Stimulated activated CD4-positive, alpha-beta T cell treated with anti-CD3 and anti-CD28 coated beads, Interleukin-1b, Interleukin-23, amount 100 ng/mL, for 4 hours (primary cell): Measurements from ENCODE around the gene NPEPL1.

ENCODE experiments used
- DNase-seq, 2 donors: peaks; one replicate each; pipeline ENCODE4 v3.0.0-alpha.2; 2020; ENCODE audit warnings: low read depth in 2 of 2

The NPEPL1 gene

DNA sequence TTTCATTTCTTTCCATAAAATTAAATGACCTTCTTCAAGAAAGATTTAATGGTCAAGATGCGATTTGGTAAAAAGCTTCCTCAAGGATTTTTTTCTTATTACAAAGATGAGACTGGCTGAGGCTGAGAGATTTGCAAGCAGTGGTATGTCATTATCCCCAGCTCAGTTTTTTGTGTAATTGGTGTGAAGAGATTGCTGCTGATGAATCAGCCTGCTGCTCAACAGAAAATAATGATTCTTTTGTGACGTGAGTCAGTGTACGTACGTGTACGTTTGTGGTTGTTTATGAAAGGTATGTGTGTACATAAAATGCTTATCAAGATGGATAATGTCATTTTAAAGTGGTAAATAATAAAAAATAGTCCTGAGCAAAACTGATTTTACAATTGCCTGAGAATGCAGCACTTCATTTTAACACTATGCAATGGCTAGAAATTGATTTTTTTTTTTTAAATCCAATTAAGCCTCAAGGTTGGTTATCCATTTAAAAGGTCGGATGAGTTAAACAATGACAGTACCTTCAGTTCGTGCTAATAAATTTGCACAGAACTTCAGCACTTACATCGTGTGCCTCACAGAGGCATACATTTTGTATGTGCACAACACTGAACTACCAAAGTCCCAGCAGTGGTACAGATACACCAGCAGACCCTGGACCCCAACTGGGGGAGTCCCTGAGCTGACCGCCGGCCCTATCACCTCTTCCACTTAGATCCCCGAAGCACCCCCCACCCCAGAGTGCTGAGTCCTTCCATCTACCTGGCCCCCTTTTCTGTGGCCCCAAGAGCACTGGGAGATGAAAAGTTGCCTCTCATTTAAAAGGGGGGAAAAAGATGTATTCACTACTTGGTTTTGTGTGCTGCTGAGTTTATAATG, 9.7 kb upstream of the NPEPL1 start:
- no peak for DNase-seq

DNA sequence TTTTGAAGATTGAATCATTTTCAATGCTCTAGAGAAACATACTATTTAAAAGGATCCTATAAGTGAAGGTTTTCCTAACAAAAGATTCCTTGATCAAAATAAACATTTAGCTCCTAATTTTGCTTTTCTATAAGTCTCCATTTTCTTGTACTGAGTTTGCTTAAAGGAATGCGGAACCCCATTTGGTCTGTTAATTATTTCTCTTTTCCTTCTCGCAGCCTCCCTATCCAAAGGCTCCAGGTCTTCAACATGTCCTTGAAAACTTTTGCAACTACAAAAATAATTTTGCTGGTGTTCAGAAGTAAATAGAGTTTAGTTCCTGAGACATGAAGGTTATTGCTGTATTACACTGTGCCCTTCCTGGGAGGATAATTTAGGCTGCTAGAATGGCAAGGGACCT, 8.3 kb upstream of the NPEPL1 start:
- no peak for DNase-seq

DNA sequence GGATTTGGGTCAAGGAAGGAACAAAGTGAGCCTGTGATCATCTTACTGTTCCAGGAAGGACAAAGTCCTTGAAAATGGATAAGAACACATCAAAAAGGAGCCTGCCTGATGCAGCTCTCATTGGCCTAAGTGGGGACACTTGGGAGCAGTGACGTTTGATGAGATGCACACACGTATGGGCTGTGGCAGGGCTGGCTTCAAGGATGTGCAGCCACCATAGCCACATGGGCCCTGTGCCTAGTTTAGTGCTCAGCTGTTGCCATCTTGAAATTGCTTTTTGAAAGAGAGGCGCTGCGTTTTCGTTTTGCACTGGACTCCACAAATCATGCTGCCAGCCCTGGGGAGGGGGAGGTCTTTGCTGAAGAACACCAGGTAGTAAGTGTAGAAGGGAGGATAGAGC, 6.6 kb upstream of the NPEPL1 start:
- DNase-seq: no peak

- DNase-seq: no peak
Measured at GRCh38 chr20:58688414-58688813, 4.2 kb upstream of the NPEPL1 start.

DNA sequence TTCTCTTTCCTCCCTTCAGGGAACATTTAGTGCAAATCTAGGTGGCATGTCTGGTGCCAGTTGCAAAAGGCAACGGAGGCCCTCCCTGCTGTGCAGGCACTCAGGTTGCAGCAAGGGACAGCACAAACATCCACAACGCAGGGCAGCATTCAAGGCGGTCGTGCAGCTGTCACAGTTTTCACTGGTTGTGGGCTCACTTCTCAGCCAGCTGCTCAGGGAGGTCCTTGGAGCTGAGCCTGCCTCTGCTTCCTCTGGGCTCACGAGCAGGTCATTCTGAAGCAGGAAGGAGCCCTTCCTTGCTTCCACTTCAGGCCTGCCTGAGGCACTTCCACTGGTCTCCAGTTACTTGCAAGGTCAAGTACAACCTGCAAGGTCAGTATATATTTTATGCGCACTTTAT, 3.8 kb upstream of the NPEPL1 start:
- no peak for DNase-seq

DNA sequence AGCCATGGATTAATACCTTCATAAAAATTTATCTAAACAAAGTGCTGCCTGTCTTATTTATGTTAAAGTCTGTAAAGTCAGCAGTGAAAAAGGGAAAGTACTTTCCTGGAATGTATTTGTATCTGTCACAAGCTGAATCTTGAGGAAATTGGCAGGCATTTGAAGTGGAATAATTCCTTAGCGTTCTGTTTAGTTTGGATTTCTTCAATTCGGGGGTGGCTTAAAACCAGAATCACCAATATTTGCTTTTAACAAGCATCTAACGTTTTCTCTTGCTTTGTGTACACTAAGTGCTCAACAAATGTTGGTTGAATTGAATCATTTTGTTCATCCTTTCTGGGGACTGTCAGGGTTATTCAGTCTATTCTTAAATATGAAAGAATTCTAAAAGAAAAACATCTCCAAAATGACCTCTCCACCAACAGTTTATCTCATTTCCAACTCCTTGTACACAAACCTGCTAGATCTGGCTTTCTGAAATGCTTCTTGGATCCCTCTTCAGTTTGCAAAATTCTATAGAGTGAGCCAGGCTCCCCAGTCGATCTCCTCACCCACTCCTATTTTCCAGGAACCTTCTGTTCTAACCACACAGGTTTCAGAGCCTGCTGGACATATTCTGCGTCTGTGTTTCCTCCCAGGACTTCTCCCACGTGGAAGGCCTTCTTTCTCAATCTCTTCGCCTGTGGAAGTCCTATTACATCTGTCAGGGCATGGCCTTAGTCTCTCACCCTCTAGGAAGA, 2.0 kb upstream of the NPEPL1 start:
- no peak for DNase-seq

DNA sequence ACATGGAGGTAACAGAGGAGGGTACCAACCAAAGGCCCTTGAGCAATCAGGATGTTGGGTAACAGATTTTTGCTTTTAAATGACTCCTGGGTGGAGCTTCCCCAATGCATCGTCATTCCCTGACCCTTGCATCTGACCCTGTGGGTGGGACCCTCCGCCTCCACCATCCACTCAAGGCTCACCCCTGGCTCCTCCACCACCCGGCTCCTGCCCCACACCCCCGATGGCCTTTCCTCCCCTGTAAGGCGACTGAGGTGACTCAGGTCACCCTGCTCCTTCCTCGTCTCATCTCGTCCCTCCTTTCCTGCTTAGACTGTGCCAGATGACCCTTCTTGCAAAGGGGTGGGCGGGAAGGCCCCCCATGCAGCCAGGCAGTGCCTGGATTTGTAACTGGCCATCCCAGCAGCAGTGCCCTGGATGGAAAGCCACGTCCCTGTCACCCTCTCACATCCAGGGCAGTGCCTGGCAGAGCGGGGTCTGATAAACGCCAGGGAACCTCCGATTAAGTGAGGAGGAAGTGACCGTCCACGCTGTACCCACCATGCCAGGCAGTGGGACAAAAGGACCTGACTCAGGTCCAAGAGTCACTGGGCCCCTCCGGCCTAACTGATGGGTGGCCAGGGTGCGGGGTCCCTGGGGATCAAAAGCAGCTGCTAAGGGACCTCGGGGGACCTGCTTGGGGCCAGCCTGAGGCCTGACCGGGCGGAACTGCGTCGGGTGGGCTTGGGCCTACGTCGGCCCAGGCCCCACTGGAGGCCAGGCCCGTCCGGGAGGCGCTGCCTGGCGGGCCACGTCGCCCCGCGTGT, 624 bp upstream of the NPEPL1 start:
- DNase-seq: no peak

- DNase-seq: no peak
Measured at GRCh38 chr20:58693226-58694006, 816 bp downstream of the NPEPL1 start.

GRCh38 chr20:58694241-58695083, 1.9 kb downstream of the NPEPL1 start:
- DNase-seq: no peak

DNA sequence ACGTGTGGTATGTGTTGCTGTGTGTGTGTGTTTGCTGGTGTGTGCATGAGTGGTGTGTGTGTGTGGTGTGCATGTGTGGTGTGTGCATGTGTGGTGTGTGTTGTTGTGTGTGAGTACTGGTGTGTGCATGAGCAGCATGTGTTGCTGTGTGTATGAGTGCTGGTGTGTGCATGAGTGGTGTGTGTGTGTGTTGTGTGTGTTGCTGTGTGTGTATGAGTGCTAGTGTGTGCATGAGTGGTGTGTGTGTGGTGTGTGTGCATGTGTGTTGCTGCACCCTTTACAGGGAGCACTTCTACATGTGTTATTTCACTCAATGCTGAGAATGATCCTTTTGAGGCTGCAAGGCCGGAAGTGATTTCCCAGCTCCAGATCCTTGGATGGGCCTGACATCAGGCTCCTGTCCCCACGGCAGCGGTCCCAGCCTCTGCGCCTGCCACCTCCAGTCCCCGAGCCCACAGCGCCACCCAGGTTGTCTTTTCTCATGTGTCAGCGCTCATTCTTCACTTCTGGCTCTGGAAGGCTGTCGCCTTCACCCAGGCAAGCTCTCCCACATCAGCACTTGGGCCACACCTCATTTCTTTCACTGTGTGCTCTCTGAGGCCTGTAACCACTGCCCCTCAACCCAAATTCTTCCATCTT, 2.6 kb downstream of the NPEPL1 start:
- no peak for DNase-seq

- DNase-seq: no peak
Measured at GRCh38 chr20:58695895-58696375, 3.3 kb downstream of the NPEPL1 start.

DNA sequence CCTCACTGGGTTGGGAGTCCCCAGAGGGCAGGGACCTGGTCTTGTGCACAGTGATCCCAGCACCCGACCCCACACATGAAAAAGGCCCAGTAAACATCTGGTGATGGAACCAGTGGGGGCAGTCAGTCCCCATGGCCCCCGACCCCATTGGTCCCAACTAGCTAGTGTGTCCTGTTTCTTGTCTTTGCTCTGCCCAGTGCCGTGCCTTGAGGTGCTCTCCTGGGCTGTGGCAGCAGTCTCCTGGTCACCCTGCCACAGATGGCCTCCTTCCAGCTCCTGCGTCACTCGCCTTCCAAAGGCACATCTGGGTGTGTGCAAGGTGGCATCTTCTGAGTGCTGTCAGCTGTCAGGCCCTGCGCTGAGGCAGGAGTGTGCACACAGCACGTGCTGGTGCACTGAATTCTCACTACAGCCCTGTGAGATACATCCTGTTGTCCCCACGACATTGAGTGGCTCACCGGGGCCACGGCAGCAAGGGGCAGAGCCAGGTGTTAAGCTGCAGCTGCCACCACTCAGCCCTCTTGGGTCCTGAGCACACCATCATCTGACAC, 3.9 kb downstream of the NPEPL1 start:
- no peak for DNase-seq

- DNase-seq: no peak
Measured at GRCh38 chr20:58697201-58697866, 4.7 kb downstream of the NPEPL1 start.

DNA sequence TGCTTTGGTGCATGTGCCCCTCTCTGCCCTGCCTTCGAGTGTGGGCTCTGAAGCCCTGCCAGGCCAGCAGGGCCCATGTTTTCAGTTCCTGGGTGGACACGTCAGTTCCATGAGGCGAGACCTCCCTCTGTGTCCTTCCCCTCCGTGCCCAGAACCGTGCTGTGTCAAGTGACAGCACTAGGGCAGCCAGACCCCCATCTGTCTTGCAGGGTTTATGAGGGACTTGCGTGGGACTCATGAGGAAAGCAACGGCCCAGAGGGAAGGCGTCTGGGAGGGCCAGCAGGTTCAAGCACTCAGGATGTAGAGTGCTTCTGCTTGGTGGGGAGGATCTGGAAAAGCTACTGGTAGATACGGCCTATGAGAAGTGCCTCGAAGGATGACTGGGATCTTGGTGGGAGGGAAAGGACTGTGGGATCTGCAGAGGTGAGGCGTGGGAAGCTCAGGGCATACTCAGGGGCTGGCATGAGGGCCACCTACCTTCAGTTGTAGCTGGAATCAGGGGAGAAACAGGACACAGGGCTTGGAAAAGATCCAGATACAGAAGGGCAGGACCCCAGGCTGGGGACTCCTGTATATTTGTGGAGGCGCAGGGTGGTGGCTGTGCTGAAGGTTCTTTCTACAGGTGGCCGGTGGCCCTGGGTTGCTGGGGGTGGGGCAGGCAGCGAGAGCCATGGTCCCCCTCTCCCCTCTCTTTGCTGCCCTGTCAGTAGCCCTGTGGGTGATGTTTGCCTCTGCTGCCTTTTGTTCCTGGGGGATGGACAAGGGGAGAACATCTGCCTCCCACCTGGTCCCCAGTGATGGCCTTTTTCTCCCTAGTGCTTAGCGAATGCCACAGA, 5.5 kb downstream of the NPEPL1 start:
- no peak for DNase-seq

GRCh38 chr20:58698741-58699622, 6.4 kb downstream of the NPEPL1 start:
- DNase-seq: no peak

- no peak for DNase-seq
Measured at GRCh38 chr20:58699623-58700107, 7.1 kb downstream of the NPEPL1 start.
